ENCODE measurements around the gene NR1H4. TPM values are rescaled to one million over a fixed set of nuclear protein-coding genes. Genes with fewer than 3 reads are reported as not detected.
A peak's percentile ranks its signal among the peaks of the same experiment; 100 is the strongest.

Gene NR1H4
- total and polyA plus RNA-seq, 4 donors: 33.5 to 106 (median 55.0) TPM

GRCh38 chr12:100445081-100445481, 28.6 kb upstream of the NR1H4 start:
- H3K4me1 ChIP-seq (ENCODE audit: control insufficient read depth in 4 of 4, insufficient read depth in 4 of 4, low read length in 3 of 4): peaks cover 2 to 24% (median 23%) of the 10 kb centered on the region in 4 donors
- WGBS: 26% methylated on average over 4 of the region's 4 CpGs
- H3K27ac ChIP-seq (ENCODE audit: low read depth in 1 of 2, low read length in 2 of 2): peak overlapping the region; percentile 52 to 74
- peak overlapping the region in 1 of 3 donors; percentile 12 for H3K4me3 ChIP-seq (ENCODE audit: low read depth in 1 of 3, low read length in 3 of 3)
- H3K9ac ChIP-seq (ENCODE audit: low read depth in 1 of 2, low read length in 2 of 2): peak overlapping the region in 1 of 2 donors; percentile 60
- H3K9me3 ChIP-seq (ENCODE audit: control insufficient read depth in 4 of 4, low read length in 3 of 4): no peaks in the 10 kb centered on the region
- no peak for DNase-seq (ENCODE audit: low spot score)
- no peaks in the 10 kb centered on the region for H3K36me3 ChIP-seq (ENCODE audit: control insufficient read depth in 4 of 4, insufficient read depth in 3 of 4, low read depth in 1 of 4, low read length in 3 of 4)
- TF ChIP-seq, protein P1, sequence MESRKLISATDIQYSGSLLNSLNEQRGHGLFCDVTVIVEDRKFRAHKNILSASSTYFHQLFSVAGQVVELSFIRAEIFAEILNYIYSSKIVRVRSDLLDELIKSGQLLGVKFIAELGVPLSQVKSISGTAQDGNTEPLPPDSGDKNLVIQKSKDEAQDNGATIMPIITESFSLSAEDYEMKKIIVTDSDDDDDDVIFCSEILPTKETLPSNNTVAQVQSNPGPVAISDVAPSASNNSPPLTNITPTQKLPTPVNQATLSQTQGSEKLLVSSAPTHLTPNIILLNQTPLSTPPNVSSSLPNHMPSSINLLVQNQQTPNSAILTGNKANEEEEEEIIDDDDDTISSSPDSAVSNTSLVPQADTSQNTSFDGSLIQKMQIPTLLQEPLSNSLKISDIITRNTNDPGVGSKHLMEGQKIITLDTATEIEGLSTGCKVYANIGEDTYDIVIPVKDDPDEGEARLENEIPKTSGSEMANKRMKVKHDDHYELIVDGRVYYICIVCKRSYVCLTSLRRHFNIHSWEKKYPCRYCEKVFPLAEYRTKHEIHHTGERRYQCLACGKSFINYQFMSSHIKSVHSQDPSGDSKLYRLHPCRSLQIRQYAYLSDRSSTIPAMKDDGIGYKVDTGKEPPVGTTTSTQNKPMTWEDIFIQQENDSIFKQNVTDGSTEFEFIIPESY (IDR thresholded peaks at IDR 0.05): peak; percentile 91
- TF ChIP-seq EGR1 (IDR thresholded peaks at IDR 0.05; ENCODE audit: low read depth in 2 of 2): peak in 1 of 2 donors; percentile 93
- TF ChIP-seq, protein P2, sequence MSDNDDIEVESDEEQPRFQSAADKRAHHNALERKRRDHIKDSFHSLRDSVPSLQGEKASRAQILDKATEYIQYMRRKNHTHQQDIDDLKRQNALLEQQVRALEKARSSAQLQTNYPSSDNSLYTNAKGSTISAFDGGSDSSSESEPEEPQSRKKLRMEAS (IDR thresholded peaks at IDR 0.05): peak; percentile 99
- TF ChIP-seq NR2F2 (IDR thresholded peaks at IDR 0.05): peak; percentile 58
- TF ChIP-seq YY1 (IDR thresholded peaks at IDR 0.05): peak; percentile 67
- TF ChIP-seq FOXA2 (IDR thresholded peaks at IDR 0.05): peak; percentile 80
- TF ChIP-seq, protein P3, sequence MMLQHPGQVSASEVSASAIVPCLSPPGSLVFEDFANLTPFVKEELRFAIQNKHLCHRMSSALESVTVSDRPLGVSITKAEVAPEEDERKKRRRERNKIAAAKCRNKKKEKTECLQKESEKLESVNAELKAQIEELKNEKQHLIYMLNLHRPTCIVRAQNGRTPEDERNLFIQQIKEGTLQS (IDR thresholded peaks at IDR 0.05): peak; percentile 73
- TF ChIP-seq RAD21 (IDR thresholded peaks at IDR 0.05): peak; percentile 53 to 56
- TF ChIP-seq HNF4G (IDR thresholded peaks at IDR 0.05): no peak
- TF ChIP-seq TAF1 (conservative IDR thresholded peaks at IDR 0.05): peak; percentile 80
- TF ChIP-seq JUND (IDR thresholded peaks at IDR 0.05): peak; percentile 92 to 94
- TF ChIP-seq RXRA (IDR thresholded peaks at IDR 0.05): peak; percentile 92 to 94
- TF ChIP-seq FOXA1 (IDR thresholded peaks at IDR 0.05): peak; percentile 47
- no peak for TF ChIP-seq CTCF (IDR thresholded peaks at IDR 0.05; ENCODE audit: low read depth, low read length, missing input control)
- peak; percentile 90 to 92 for TF ChIP-seq HNF4A (conservative IDR thresholded peaks at IDR 0.05)
- TF ChIP-seq GABPA (IDR thresholded peaks at IDR 0.05 in 1 of 2, conservative IDR thresholded peaks at IDR 0.05 in 1 of 2): peak in 1 of 2 donors; percentile 24
- peak; percentile 74 for TF ChIP-seq SP1 (IDR thresholded peaks at IDR 0.05)
- TF ChIP-seq, protein P4, sequence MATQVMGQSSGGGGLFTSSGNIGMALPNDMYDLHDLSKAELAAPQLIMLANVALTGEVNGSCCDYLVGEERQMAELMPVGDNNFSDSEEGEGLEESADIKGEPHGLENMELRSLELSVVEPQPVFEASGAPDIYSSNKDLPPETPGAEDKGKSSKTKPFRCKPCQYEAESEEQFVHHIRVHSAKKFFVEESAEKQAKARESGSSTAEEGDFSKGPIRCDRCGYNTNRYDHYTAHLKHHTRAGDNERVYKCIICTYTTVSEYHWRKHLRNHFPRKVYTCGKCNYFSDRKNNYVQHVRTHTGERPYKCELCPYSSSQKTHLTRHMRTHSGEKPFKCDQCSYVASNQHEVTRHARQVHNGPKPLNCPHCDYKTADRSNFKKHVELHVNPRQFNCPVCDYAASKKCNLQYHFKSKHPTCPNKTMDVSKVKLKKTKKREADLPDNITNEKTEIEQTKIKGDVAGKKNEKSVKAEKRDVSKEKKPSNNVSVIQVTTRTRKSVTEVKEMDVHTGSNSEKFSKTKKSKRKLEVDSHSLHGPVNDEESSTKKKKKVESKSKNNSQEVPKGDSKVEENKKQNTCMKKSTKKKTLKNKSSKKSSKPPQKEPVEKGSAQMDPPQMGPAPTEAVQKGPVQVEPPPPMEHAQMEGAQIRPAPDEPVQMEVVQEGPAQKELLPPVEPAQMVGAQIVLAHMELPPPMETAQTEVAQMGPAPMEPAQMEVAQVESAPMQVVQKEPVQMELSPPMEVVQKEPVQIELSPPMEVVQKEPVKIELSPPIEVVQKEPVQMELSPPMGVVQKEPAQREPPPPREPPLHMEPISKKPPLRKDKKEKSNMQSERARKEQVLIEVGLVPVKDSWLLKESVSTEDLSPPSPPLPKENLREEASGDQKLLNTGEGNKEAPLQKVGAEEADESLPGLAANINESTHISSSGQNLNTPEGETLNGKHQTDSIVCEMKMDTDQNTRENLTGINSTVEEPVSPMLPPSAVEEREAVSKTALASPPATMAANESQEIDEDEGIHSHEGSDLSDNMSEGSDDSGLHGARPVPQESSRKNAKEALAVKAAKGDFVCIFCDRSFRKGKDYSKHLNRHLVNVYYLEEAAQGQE (IDR thresholded peaks at IDR 0.05): peak; percentile 82
- H3K27me3 ChIP-seq (ENCODE audit: control insufficient read depth in 4 of 4, insufficient read depth in 4 of 4, low read length in 3 of 4): no peaks in the 10 kb centered on the region
